T-helper 2 cell (primary cell): ENCODE data around the gene CPT1A.

Experiments used
- DNase-seq, 5 experiments: peaks; one replicate each; pipeline versions ENCODE4 v3.0.0 to v3.0.0-alpha.2; 2012 to 2022

The CPT1A gene

DNA sequence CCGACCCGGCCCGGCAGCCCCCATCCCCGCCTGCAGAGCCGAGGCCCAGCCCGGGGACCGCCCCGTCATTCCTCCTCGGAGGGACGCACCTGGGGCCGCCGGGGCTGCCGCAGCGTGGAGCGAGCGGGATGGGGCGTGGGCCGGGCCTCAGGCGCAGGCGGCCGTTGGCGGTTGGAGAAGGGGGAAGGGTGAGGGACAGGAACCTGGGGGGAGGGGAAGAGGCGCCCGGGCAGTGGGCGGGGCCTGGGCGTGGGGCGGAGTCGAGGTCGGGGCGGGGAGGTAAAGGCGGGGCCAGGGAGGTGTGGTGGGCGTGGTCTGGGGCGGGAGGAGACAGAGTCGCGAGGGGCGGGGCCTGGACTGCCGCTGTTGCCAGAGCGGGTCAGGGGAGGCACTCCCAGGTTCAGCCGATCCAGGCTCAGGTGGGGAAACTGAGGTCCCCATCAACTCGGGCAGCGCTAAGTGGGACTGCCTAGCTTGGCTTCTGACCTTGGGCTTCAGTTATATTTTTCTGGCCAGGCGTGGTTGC is 90.3 kb downstream of the CPT1A start, which contains the start of gene TESMIN:
TSS of gene TESMIN (minus strand) at position 190 of the 526 bp plus-strand sequence. CDS start 860 bp downstream, outside the sequence.
- DNase-seq: peak; percentile 74 to 94 (median 88)

DNA sequence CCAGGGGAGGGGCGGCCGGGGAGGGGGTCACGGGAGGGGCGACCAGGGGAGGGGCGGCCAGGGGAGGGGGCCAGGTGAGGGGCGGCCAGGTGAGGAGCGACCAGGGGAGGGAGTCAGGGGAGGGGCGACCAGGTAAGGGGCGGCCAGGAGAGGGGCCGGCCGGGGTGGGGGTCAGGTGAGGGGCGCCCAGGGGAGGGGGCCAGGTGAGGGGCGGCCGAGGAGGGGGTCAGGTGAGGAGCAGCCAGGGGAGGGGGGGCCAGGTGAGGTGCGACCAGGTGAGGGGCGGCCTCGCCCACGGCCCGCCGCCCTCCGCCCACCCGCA is 90.8 kb downstream of the CPT1A start:
- DNase-seq: no peak

DNA sequence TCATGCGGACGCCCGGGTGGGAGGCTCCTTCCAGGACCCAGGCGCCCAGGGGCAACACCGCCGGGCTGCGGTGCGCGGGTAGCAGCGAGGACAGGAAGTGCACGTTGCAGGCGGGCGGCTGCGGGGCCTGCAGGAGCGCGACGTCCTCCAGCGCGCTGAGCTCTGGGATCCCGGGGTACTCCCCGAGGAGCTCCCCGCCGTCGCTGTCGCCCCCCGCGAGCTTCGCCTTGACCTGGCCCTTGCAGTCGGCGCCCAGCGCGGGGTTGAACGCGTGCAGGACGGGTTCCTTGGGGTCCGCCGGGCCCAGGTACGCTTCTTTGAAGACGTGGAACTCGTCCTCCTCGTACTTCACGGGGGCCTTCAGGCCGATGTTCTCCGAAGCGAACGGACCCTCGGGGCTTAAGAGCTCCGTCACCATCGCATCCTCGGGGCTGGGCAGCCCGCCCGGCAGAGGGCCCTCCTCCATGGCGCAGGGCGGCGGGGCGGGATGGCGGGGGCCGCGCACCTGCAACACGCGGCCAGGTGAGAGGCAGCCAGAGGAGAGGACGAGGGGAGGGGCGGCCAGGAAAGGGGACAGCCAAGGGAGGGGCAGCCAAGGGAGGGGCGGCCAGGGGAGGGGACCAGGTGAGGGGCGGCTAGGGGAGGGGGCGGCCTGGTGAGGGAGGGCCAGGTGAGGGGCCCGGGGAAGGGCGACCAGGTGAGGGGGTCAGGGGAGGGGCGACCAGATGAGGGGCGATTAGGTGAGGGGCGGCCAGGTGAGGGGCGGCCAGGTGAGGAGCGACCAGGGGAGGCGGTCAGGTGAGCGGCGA is 91.3 kb downstream of the CPT1A start:
- DNase-seq: peak in 3 of 5 experiments; percentile 6 to 22 (median 11)

DNA sequence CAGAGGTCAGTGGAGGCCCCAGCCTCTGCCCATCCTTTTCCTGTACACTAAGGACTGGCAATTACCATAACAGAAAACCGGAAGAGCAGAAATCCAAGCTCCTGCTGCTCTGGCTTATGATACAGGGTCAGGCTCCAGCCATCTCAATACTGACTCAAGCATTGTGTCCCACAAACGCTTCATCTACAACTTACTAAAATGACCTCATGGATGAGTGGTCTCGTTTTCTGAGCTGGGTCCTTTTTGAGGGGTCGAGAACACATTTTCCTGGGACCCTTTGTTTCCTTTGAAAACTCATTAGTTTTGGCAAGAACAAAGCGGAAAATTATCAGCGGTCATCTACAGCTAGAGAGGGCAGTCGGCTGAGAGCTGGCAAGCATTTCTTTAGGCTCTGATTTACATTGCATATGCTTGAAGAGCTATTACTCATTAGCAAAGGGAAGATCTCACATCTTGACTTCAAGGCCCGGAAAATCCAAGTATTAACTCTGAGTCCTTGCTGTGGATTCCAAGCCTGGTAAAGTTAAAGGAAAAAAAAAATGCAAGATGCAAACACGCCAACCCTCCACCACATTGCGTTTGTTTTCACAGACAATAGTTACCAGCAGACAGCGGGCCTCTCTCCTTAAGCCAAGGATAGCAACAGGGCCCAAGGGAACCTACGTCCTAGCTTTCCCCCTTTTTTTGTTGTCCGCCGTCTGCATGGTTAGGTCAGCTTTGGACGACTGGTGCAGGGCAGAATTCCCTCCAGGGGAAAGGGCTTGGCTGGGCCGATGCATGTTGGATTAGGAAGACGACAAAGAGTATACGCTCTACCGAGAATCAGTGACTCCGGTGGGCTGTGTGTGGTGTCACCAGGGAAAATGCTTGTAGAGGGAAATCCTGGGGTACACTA is 92.2 kb downstream of the CPT1A start:
- no peak for DNase-seq

DNA sequence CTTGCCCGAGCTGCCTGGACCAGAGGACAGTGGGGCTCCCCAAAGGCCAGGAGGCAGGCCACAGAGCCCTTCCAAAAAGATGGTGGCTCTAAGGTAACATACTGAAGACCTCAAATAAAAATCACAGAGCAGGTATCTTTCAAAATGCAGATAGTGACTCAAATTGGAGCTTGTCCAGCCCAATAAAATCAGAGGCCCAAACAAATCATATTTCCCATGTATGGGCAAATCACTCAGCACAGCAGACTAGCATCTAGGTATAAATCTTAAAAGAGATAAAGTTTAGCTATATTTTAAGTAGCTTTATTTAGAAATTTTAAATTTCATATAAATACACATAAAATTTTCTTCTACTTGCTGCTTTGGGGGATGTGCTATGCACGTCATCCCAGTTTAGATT is 93.7 kb downstream of the CPT1A start:
- no peak for DNase-seq

DNA sequence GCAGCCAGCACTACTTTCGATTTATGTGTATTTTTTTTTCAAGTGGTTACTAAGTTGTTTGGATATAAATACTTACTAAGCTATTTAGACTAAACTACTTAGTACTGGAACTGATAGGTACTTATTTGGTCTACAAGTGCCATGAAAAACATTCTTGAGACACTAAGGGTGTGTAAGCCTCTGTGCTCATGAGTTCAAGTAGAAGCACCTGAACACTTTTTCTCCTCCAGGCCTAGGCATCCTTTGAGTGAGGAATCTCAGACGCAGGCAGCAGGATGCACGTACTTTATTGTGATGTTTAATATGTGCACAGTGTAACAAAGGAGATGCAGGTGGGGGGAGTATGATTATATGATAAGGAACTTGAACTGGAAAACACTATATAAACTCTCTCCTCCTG is 98.2 kb downstream of the CPT1A start:
- no peak for DNase-seq

DNA sequence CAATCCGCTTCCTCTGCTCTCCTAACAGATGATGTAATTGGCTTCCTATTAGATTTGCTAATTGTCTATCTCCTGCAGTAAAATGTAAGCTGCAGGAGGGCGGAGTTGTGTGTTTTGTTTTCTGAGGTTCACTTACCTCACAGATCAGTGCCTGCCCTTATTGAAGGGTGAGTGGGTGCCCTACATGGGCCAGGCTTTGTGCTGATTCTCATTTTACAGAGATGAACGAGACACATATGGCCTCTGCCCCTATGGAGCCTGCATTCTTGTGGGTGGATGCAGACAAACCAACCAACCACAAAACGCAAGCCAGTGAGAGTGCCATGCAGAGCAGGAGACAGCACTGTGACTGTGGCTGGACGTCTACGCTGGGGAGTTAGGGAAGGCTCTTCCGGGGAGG is 100.3 kb downstream of the CPT1A start:
- DNase-seq: no peak

DNA sequence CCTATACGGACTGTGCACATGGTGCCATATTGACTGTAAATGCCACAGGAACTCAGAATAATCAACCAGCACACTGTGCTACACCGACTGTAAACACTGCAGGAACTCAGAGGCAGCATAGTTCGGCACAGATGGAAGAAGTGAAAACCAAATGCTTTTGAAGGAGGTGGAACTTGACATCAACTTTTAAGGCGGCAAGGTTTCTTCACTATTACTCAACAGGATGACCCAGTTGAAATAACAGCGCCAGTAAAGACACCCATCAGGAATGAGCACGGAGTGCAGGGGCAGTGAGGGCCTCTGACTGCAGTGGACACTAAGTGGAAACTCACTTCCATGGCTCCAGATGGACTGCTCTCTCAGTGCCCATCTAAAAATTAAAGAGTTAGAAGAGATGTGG is 106.1 kb downstream of the CPT1A start:
- DNase-seq: no peak

DNA sequence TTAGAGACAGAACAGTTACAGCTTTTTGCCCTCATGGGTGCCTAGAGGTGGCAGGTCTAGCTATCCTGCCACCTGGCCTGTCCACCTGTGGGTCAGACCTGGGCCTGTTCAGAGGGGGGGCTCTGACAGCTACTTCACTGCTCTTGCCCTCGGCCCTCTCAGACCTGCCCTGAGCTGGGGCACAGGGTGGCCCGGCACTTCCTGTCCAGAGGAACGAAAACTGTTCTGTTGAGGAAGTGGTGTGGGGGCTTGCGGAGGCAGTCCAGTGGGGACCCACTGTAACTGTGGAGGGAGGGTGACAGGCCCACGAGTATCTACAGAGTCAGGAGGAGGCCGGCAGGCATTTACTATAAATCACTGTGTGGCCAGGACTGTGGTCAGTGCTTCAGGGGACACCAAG is 106.6 kb downstream of the CPT1A start:
- no peak for DNase-seq

DNA sequence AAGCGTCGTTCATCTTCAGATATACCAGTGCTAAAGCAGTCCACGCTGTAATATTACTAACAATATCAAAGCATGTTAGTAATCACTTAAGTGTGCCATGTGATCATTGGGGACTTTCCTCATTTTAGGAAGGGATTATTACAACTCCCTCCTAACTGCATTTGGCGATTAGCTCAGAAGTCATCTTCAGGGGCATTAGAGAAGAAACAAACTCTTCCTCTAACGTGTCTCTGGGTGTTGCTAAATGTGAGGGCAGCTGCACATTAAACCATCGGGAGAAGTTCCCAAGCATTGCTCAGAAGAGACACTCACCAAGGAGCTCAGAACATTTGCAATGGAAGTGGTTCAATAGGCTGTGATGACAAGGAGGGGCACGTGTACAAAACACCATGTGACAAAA is 107.6 kb downstream of the CPT1A start:
- DNase-seq: no peak

DNA sequence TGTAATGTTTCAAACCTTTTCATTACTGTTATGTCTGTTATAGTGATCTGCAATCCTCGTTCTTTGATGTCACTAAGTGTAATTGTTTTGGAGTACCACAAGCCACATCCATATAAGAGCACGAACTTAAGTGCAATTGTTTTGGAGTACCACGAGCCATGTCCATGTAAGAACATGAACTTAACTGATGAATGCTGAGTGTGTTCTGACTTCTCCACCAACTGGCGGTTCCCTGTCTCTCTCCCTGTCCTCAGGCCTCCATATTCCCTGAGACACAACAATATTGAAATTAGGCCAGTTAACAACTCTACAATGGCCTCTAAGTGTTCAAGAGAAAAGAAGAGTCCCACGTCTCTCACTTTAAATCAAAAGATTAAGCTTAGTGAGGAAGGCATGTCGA is 113.9 kb downstream of the CPT1A start:
- no peak for DNase-seq

DNA sequence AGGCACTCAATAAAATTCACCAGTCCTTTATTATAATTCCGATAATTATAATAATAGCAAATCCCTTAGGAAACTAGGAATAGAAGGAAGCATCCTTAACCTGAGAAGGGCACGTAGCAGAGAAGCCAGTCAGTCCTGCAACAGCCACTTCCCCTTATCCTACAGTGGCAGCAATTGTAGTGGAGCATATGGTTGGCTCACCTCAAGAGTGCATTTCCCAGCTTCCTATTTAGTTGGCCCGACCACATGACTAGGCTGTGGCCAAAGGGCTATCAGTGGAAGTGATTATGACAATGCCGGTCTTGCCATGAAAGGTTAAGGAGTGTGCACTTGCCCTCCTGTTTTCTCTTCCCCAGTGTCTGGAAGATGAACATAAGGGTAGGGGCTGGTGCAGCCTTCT is 117.4 kb downstream of the CPT1A start:
- no peak for DNase-seq

DNA sequence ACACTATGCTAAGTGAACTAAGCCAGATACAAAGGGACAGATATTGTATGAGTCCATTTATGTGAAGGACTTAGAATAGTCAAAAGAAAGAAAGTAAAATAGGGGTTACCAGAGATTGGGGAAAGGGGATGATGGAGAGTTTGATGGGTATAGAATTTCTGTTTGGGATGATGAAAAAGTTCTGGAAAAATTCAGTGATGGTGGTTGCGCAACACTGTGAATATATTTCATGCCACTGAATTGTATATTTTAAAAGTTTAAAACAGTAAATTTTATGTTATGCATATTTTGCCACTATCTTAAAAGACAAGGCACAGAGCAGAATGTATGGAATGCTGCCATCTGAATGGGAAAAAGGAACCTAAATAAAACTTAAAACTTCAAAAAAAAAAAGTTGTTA is 119.6 kb downstream of the CPT1A start:
- DNase-seq: no peak

DNA sequence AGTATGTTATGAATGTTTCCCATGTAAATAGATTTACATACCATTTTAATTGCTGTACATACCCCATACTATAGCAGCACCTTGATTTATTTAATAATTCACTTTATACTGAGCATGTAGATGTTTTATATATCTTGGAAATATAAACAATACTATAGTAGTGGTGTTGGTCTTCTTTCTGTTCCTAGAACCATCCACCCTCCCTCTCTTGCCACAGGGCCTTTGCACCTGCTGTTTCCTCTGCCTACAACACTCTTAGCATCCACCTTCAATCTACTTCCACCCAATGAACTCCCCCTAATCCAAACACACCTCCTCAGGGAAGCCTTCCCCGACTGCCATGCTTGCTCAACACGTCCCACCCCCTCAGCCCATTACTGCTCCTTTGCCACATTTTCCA is 120.6 kb downstream of the CPT1A start:
- no peak for DNase-seq

DNA sequence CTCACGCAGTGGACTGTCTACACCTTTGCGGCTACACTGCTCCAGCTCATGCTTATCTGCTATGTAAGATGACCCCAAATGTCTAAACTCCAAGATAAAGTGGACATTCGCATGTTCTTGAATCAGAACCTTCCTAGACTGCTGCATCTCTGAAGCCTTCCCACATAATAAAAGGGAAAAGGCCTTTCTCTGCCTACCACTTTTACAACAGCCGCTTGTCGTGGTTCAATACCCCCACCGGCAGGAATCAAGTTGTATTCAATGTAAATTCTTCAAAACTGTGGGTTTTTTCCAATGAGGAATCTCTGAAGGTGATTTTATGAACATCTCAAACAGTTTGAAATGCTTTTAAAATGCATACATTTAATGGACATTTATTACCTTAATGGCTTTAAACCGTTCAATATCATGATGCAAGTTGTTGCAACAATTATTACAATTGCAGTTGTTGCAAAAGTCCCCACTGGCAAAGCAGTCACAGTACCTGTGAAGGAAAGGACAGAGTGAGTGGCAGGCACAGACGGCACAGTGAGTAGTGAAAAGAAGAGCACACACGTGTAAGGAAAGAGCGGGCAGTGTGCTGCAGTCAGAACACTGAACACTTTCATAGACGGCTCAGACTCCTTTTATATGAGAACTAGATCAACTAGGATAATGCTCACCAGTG is 126.1 kb downstream of the CPT1A start:
- DNase-seq: no peak

DNA sequence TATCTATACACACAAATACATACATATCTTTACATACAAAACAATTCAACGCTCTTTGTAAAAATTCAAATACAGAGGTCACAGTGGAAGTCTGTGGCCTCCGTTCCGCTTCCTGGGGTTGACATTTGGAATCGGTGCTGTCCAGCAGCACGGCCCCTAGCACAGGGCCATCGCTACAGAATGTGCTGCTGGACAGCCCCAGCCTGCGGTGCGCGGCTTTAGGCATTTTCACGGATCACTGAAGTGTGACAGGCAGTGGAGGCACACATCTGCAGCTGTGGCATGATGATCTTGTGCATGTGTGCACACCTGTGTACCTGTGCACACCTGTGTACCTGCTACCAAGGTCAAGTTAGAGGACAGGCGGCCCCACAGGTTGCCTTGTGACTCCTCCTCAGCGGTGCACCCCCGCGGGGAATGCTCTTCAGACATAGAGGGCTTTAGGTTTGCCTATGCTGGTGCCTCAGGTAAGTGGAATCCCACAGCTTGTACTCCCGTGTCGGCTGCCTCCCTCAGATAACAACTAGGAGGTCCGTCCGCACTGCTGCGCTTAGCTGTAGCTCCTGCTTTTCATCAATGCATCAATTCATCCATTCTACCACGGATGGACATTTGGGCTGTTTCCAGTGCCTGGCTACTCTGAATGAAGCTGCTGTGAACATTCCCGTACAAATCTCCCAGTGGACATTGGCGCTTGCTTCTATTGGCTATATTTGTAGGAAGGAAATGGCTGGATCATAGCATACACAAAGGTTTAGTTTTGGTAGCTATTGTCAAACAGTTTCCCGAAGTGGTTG is 127.5 kb downstream of the CPT1A start:
- no peak for DNase-seq

DNA sequence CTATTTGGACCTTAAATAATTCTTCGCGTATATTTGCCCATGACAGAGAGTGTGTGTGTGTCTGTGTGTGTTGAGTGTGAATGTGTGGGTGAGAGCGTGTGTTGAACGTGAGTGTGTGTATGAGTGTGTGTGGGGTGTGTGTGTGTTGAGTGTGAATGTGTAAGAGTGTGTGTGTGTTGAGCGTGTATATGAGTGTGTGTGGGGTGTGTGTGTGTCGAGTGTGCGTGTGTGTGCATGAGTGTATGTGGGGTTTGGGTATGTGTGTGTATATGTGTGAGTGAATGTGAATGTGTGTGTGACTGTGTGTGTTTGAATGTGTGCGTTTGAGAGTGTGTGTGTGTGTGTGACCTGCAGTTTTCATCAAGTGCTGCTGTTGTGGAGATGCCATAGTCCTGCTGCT is 130.6 kb downstream of the CPT1A start:
- no peak for DNase-seq

DNA sequence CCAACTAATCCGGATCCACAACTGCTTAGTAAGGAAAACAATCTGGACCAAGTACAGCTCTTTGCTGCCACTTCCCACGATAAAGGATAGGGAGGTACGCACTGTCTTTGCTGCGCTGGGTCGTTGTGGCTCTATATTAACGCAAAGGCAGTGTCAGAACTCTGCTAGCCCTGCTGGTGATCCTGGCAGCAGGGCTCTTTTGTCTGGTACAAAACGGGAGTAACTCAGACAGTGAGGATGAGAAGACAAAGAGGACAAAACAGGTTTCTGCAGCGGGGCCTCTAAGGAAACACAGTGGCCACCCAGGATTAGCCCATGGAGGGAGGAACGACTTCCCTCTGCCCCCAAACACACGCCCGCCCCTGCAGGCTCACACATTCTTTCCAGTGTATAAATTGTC is 131.3 kb downstream of the CPT1A start:
- DNase-seq: no peak

DNA sequence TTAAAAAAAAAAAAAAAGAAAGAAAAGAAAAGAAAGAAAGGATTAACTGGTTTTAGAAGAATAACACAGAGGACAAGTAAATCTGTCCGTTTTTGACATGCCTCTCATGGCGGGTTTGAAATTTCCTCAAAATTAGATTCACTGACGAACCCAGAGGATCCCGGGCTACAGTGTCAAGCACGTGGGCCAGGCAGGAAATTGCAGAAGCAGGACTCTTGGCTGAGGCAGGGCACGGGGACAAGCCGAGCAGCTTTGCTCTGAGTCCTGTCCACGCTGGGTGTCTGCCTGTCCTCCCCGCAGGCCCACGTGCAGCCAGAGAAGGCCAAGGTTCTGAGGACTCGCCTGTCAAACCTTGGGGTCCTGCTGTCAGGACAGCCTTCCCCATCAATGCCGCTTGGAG is 132.7 kb downstream of the CPT1A start:
- no peak for DNase-seq

DNA sequence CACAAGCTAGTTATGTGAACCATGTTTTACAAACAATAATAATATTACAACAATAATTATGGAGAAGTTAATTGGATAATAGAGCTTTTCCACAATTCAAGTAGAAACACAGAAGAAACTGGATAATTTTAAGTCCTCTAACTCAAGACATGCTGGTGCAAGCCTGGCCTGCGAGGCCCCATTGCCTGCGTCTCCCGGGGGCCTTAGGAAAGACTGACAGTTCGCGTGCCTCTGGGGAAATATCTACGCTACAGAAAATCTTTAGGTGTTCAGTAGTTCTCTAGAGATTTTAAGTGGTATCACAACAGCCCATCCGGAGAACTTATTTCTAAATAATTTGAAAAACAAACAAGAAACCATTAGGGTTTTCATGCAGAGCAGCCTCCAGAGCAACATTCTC is 134.2 kb downstream of the CPT1A start:
- no peak for DNase-seq

DNA sequence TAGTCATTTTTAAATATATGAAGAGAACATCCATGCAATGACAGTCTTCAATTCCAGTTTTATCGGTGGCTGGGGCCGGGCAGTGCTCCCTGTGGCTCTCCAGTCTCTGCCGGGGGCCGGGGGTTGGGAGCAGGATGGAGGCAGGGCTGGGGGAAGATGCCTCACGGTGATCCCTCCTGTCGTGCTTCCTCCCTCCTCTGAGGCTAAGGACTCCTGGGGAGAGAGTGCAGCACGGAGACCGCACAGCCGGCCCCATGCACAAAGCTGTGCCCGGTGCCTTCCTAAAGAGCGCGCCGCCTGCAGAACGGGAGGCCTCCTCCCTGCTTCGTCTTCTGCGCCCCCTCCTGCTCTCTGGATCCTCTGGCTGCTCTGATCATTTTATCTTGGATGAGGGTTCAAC is 136.8 kb downstream of the CPT1A start:
- DNase-seq: no peak
